Parathyroid adenoma (tissue), 2 donors: ENCODE measurements around the gene HDAC9.

Source experiments
- H2AFZ ChIP-seq: fragments of 300-600 bp; sonication (generic); one replicate; pipeline ENCODE4 v1.7.0; 2017; ENCODE audit warnings: antibody characterized with exemption, mild to moderate bottlenecking
- H3K27ac ChIP-seq: fragments of 300-600 bp; sonication (generic); one replicate; pipeline ENCODE4 v1.7.0; 2017
- H3K27me3 ChIP-seq: fragments of 300-600 bp; sonication (generic); one replicate; pipeline ENCODE4 v1.7.0; 2017; ENCODE audit warnings: low read length; ENCODE audit not compliant: control insufficient read depth, insufficient read depth
- H3K36me3 ChIP-seq: fragments of 300-600 bp; sonication (generic); one replicate; pipeline ENCODE4 v1.7.0; 2017; ENCODE audit warnings: low read length; ENCODE audit not compliant: control insufficient read depth, insufficient read depth
- H3K4me1 ChIP-seq: fragments of 300-600 bp; sonication (generic); one replicate; pipeline ENCODE4 v1.7.0; 2017; ENCODE audit warnings: control low read depth
- H3K4me2 ChIP-seq: fragments of 300-600 bp; sonication (generic); one replicate; pipeline ENCODE4 v1.7.0; 2017; ENCODE audit warnings: low read length
- H3K4me3 ChIP-seq: fragments of 300-600 bp; sonication (generic); one replicate; pipeline ENCODE4 v1.7.0; 2017; ENCODE audit warnings: low read depth, low read length
- H3K79me2 ChIP-seq: fragments of 300-600 bp; sonication (generic); one replicate; pipeline ENCODE4 v1.7.0; 2017; ENCODE audit warnings: control low read depth
- H3K9ac ChIP-seq: fragments of 300-600 bp; sonication (generic); one replicate; pipeline ENCODE4 v1.7.0; 2017; ENCODE audit warnings: mild to moderate bottlenecking
- H3K9me3 ChIP-seq: fragments of 300-600 bp; sonication (generic); one replicate; pipeline ENCODE4 v1.7.0; 2017; ENCODE audit warnings: low read length; ENCODE audit not compliant: control insufficient read depth
- CTCF ChIP-seq: fragments of 300-600 bp; sonication (generic); IDR thresholded peaks from one replicate; pipeline ENCODE4 v1.7.0; 2017; ENCODE audit warnings: antibody characterized with exemption, mild to moderate bottlenecking
- donor health status: primary hyperparathyroidism.

HDAC9 gene

GRCh38 chr7:18694911-18695310, 199.4 kb downstream of the HDAC9 start:
- no peaks in the 10 kb centered on the region for H3K79me2 ChIP-seq
- no peak for TF ChIP-seq CTCF
- H2AFZ ChIP-seq = no peak overlapping the region
- no peak overlapping the region for H3K9ac ChIP-seq
- no peaks in the 10 kb centered on the region for H3K4me1 ChIP-seq
- no peak overlapping the region for H3K27ac ChIP-seq
- no peak overlapping the region for H3K4me2 ChIP-seq
- H3K9me3 ChIP-seq = no peaks in the 10 kb centered on the region
- H3K36me3 ChIP-seq = no peaks in the 10 kb centered on the region
- H3K27me3 ChIP-seq = no peaks in the 10 kb centered on the region
- no peak overlapping the region for H3K4me3 ChIP-seq

GRCh38 chr7:18698258-18698734, 202.7 kb downstream of the HDAC9 start:
- Histone ChIP-seq H3K4me3 (no peak overlapping the region), H3K79me2 (no peaks in the 10 kb centered on the region), H3K9ac (no peak overlapping the region), H3K27me3 (no peaks in the 10 kb centered on the region), H3K27ac (no peak overlapping the region), H3K9me3 (no peaks in the 10 kb centered on the region), H3K36me3 (no peaks in the 10 kb centered on the region), H3K4me2 (no peak overlapping the region), H2AFZ (no peak overlapping the region), H3K4me1 (no peaks in the 10 kb centered on the region)
- TF ChIP-seq CTCF = no peak

- TF ChIP-seq CTCF = no peak
- Histone ChIP-seq H3K36me3 (no peaks in the 10 kb centered on the region), H3K4me1 (no peaks in the 10 kb centered on the region), H3K27ac (no peak overlapping the region), H2AFZ (no peak overlapping the region), H3K79me2 (no peaks in the 10 kb centered on the region), H3K27me3 (no peaks in the 10 kb centered on the region), H3K4me3 (no peak overlapping the region), H3K9ac (no peak overlapping the region), H3K4me2 (no peak overlapping the region), H3K9me3 (no peaks in the 10 kb centered on the region)
These were observed 204.6 kb downstream of the HDAC9 start for GRCh38 chr7:18700147-18700546.

- H3K79me2 ChIP-seq = no peaks in the 10 kb centered on the region
- TF ChIP-seq CTCF = no peak
- no peak overlapping the region for H2AFZ ChIP-seq
These were observed 206.7 kb downstream of the HDAC9 start for GRCh38 chr7:18702071-18702829.

GRCh38 chr7:18703685-18704084, 208.1 kb downstream of the HDAC9 start:
- Histone ChIP-seq H3K27me3 (no peaks in the 10 kb centered on the region), H3K4me1 (no peaks in the 10 kb centered on the region), H3K79me2 (no peaks in the 10 kb centered on the region), H3K9ac (no peak overlapping the region), H3K9me3 (no peaks in the 10 kb centered on the region), H3K36me3 (no peaks in the 10 kb centered on the region), H3K27ac (no peak overlapping the region), H2AFZ (no peak overlapping the region), H3K4me3 (no peak overlapping the region), H3K4me2 (no peak overlapping the region)
- TF ChIP-seq CTCF = no peak

More at GRCh38 chr7:18702071-18702829, 206.7 kb downstream of the HDAC9 start:
- H3K9ac ChIP-seq = no peak overlapping the region
- no peaks in the 10 kb centered on the region for H3K36me3 ChIP-seq
- H3K27me3 ChIP-seq = no peaks in the 10 kb centered on the region
- H3K4me3 ChIP-seq = no peak overlapping the region
- no peaks in the 10 kb centered on the region for H3K4me1 ChIP-seq
- no peak overlapping the region for H3K4me2 ChIP-seq
- H3K9me3 ChIP-seq = no peaks in the 10 kb centered on the region
- no peak overlapping the region for H3K27ac ChIP-seq
